IMR-90 (cell line): Measurements from ENCODE around the gene SLC27A4. TPM values are rescaled to one million over a fixed set of nuclear protein-coding genes. Genes with fewer than 3 reads are reported as not detected.
A peak's percentile ranks its signal among the peaks of the same experiment; 100 is the strongest.

Experiments used
- ATAC-seq: fragments of 200-7000 bp; cut with Tn5 transposase; 2 replicates; pipeline ENCODE4 v1.9.1; 2020; ENCODE audit warnings: low read depth, mild to moderate bottlenecking, moderate library complexity
- BruUV-seq: library from RNA; stranded (reverse); fragments of 400-500 nt; replicated peaks from 2 replicates; lab custom pipeline; 2021; lab: Mats Ljungman, UMichigan
- CTCF ChIA-PET: fragments of 300-600 bp; formaldehyde crosslinking; extraction: SDS; loops from one replicate; lab custom pipeline; 2021; ENCODE audit warnings: antibody characterized with exemption; lab: Yijun Ruan, JAX
- POLR2A ChIA-PET: fragments of 300-600 bp; sonication (Branson Sonifier 250); formaldehyde crosslinking; loops from one replicate; lab custom pipeline; 2022; ENCODE audit warnings: antibody characterized with exemption; ENCODE audit not compliant: unreplicated experiment; lab: Charles Lee
- DNase-seq: peaks from one replicate; pipeline ENCODE4 v3.0.0; 2013
- H2AFZ ChIP-seq: replicated peaks from 2 replicates; pipeline ENCODE3; 2013; ENCODE audit warnings: low read length, mild to moderate bottlenecking; ENCODE audit not compliant: poor library complexity
- H2AK5ac ChIP-seq: 2 replicates; pipeline ENCODE4 v1.6.1; 2013; ENCODE audit warnings: low read depth, low read length, inconsistent platforms
- H2AK9ac ChIP-seq: replicated peaks from 2 replicates; pipeline ENCODE3; 2013; ENCODE audit warnings: mild to moderate bottlenecking, low read depth, low read length, moderate library complexity; ENCODE audit not compliant: poor library complexity
- H2BK120ac ChIP-seq: 2 replicates; pipeline ENCODE4 v1.6.1; 2013; ENCODE audit warnings: low read depth, low read length, inconsistent platforms
- H2BK15ac ChIP-seq: 3 replicates; pipeline ENCODE4 v1.6.1; 2013; ENCODE audit warnings: low read depth, low read length, inconsistent platforms
- H2BK20ac ChIP-seq: 2 replicates; pipeline ENCODE4 v1.6.1; 2013; ENCODE audit warnings: low read depth, mild to moderate bottlenecking, inconsistent platforms, low read length, moderate library complexity
- H2BK5ac ChIP-seq: 2 replicates; pipeline ENCODE4 v1.6.1; 2013; ENCODE audit warnings: mild to moderate bottlenecking, low read depth, low read length, inconsistent platforms; ENCODE audit not compliant: poor library complexity, severe bottlenecking
- H3K14ac ChIP-seq: replicated peaks from 2 replicates; pipeline ENCODE4 v1.6.1; 2013; ENCODE audit warnings: low read depth, low read length, inconsistent platforms
- H3K18ac ChIP-seq: 2 replicates; pipeline ENCODE4 v1.6.1; 2013; ENCODE audit warnings: low read depth, low read length, control low read depth
- H3K23ac ChIP-seq: 2 replicates; pipeline ENCODE4 v1.6.1; 2013; ENCODE audit warnings: low read depth, low read length, inconsistent platforms
- H3K27ac ChIP-seq: 2 replicates; pipeline ENCODE4 v1.5.1; 2013; ENCODE audit warnings: mild to moderate bottlenecking, control low read depth, low read length; ENCODE audit not compliant: insufficient read depth
- H3K27me3 ChIP-seq: 2 replicates; pipeline ENCODE4 v1.6.1; 2013; ENCODE audit warnings: low read length; ENCODE audit not compliant: control insufficient read depth, insufficient read depth
- H3K36me3 ChIP-seq: 2 replicates; pipeline ENCODE4 v1.6.1; 2013; ENCODE audit warnings: low read length, mixed read lengths; ENCODE audit not compliant: control insufficient read depth, insufficient read depth
- H3K4ac ChIP-seq: 2 replicates; pipeline ENCODE4 v1.6.1; 2013; ENCODE audit warnings: low read depth, low read length, inconsistent platforms
- H3K4me1 ChIP-seq: 2 replicates; pipeline ENCODE4 v1.6.1; 2013; ENCODE audit warnings: low read length, mixed read lengths; ENCODE audit not compliant: control insufficient read depth, insufficient read depth
- H3K4me2 ChIP-seq: 2 replicates; pipeline ENCODE4 v1.6.1; 2013; ENCODE audit warnings: low read depth, mild to moderate bottlenecking, control low read depth, low read length, moderate library complexity
- H3K4me3 ChIP-seq: 2 replicates; pipeline ENCODE4 v1.5.1; 2013; ENCODE audit warnings: low read depth, mild to moderate bottlenecking, control low read depth, low read length, moderate library complexity; ENCODE audit not compliant: insufficient read depth
- H3K56ac ChIP-seq: 2 replicates; pipeline ENCODE4 v1.6.1; 2013; ENCODE audit warnings: low read length, inconsistent platforms; ENCODE audit not compliant: insufficient read depth; ENCODE audit errors: extremely low read depth
- H3K79me1 ChIP-seq, 2 experiments: 2 replicates each; pipeline ENCODE4 v1.6.1; 2013; ENCODE audit warnings: low read length in 2 of 2, inconsistent platforms in 1 of 2, low read depth in 1 of 2
- H3K9ac ChIP-seq: 2 replicates; pipeline ENCODE4 v1.6.1; 2013; ENCODE audit warnings: low read depth, low read length, control low read depth
- H3K9me1 ChIP-seq: 2 replicates; pipeline ENCODE4 v1.6.1; 2013; ENCODE audit warnings: low read length, inconsistent platforms; ENCODE audit not compliant: insufficient read depth
- H3K9me3 ChIP-seq: 2 replicates; pipeline ENCODE4 v1.6.1; 2013; ENCODE audit warnings: low read length; ENCODE audit not compliant: control insufficient read depth, insufficient read depth
- H4K20me1 ChIP-seq: 2 replicates; pipeline ENCODE4 v1.6.1; 2013; ENCODE audit warnings: low read length, inconsistent platforms; ENCODE audit not compliant: insufficient read depth
- H4K5ac ChIP-seq: 2 replicates; pipeline ENCODE4 v1.6.1; 2013; ENCODE audit warnings: mild to moderate bottlenecking, low read depth, low read length, control low read depth
- H4K8ac ChIP-seq, 2 experiments: 2 replicates each; pipeline ENCODE4 v1.6.1; 2013; ENCODE audit warnings: low read depth in 2 of 2, low read length in 2 of 2, control low read depth in 1 of 2, inconsistent platforms in 1 of 2
- H4K91ac ChIP-seq: 2 replicates; pipeline ENCODE4 v1.6.1; 2013; ENCODE audit warnings: low read depth, low read length, inconsistent platforms; ENCODE audit not compliant: insufficient read depth
- BHLHE40 ChIP-seq: fragments of 150-350 bp; IDR thresholded peaks from 2 replicates; pipeline ENCODE4 v1.6.1; 2016; ENCODE audit warnings: mild to moderate bottlenecking, low read depth, low read length
- CEBPB ChIP-seq: IDR thresholded peaks from 2 replicates; pipeline ENCODE4 v1.6.1; 2012; ENCODE audit warnings: low read depth, low read length, improper control_type of control experiment
- CHD1 ChIP-seq: IDR thresholded peaks from 2 replicates; pipeline ENCODE4 v1.6.1; 2012; ENCODE audit warnings: low read depth, low read length, improper control_type of control experiment
- FOS ChIP-seq: fragments of 150-350 bp; IDR thresholded peaks from 2 replicates; pipeline ENCODE4 v1.6.1; 2016; ENCODE audit warnings: low read depth, low read length
- MAFK ChIP-seq: IDR thresholded peaks from 2 replicates; pipeline ENCODE4 v1.6.1; 2012; ENCODE audit warnings: low read depth, low read length, improper control_type of control experiment
- MAZ ChIP-seq: IDR thresholded peaks from 2 replicates; pipeline ENCODE4 v1.6.1; 2012; ENCODE audit warnings: low read depth, mild to moderate bottlenecking, low read length, improper control_type of control experiment, moderate library complexity, borderline replicate concordance
- MXI1 ChIP-seq: IDR thresholded peaks from 2 replicates; pipeline ENCODE4 v1.6.1; 2012; ENCODE audit warnings: low read depth, mild to moderate bottlenecking, low read length, moderate library complexity, borderline replicate concordance
- NFE2L2 ChIP-seq: fragments of 150-350 bp; IDR thresholded peaks from 2 replicates; pipeline ENCODE4 v1.6.1; 2016; ENCODE audit warnings: low read depth, mild to moderate bottlenecking, low read length
- POLR2A ChIP-seq: IDR thresholded peaks from 2 replicates; pipeline ENCODE4 v1.6.1; 2012; ENCODE audit warnings: mild to moderate bottlenecking, low read depth, low read length
- RAD21 ChIP-seq: IDR thresholded peaks from 2 replicates; pipeline ENCODE4 v1.6.1; 2012; ENCODE audit warnings: low read length, improper control_type of control experiment
- RCOR1 ChIP-seq: IDR thresholded peaks from 2 replicates; pipeline ENCODE4 v1.6.1; 2012; ENCODE audit warnings: mild to moderate bottlenecking, low read length, improper control_type of control experiment; ENCODE audit not compliant: insufficient replicate concordance
- RFX5 ChIP-seq: IDR thresholded peaks from 2 replicates; pipeline ENCODE4 v1.8.0; 2012; ENCODE audit warnings: low read depth, mild to moderate bottlenecking, low read length, moderate library complexity
- SMC3 ChIP-seq: fragments of 150-350 bp; IDR thresholded peaks from 2 replicates; pipeline ENCODE4 v1.6.1; 2016; ENCODE audit warnings: low read depth, mild to moderate bottlenecking, antibody characterized with exemption, low read length, moderate library complexity
- WGBS, 2 experiments: methylation state at CpG; one replicate each; pipeline versions ENCODE4 v1.1.5 to v1.1.7; 2013; ENCODE audit warnings: missing lambda C conversion rate in 2 of 2; ENCODE audit not compliant: insufficient read length in 1 of 2; ENCODE audit errors: extremely low coverage in 2 of 2; 5-methylcytosine and 5-hydroxymethylcytosine counted together
- dilution Hi-C: fragments of 300-500 bp; cut with HindIII; formaldehyde crosslinking; loops from one replicate; pipeline ENCODE4 v1.14.3; 2018; ENCODE audit warnings: low sequenced_read_pairs; ENCODE audit not compliant: unreplicated experiment
- in situ Hi-C: fragments of 300-500 bp; cut with MboI; formaldehyde crosslinking; loops from 3 replicates; pipeline ENCODE4 v1.14.3; 2019; ENCODE audit warnings: low sequenced_read_pairs, inconsistent platforms, mixed read lengths
- intact Hi-C: fragments of 100-400 bp; cut with micrococcal nuclease; formaldehyde crosslinking; loops from 2 replicates; pipeline ENCODE4 v1.10.0; 2022
- polyA plus RNA-seq, 3 experiments: library from polyadenylated mRNA; depleted of rRNA; stranded (reverse); fragments of >200 nt; gene quantifications; 2 replicates each; pipeline ENCODE4 v1.2.3, GENCODE V29; 2012; ENCODE audit warnings: low replicate concordance in 1 of 3
- total RNA-seq: library from RNA; depleted of rRNA; stranded (reverse); fragments of >200 nt; gene quantifications from 2 replicates; pipeline ENCODE4 v1.2.3, GENCODE V29; 2012
- TF ChIP-seq, protein P1 (sequence below): fragments of 150-350 bp; IDR thresholded peaks from 2 replicates; pipeline ENCODE4 v1.6.1; 2017; ENCODE audit warnings: mild to moderate bottlenecking, antibody characterized with exemption, low read length, low read depth
- TF ChIP-seq, protein P2 (sequence below): fragments of 150-350 bp; IDR thresholded peaks from 2 replicates; pipeline ENCODE4 v1.6.1; 2016; ENCODE audit warnings: low read depth, mild to moderate bottlenecking, low read length, moderate library complexity, borderline replicate concordance
- TF ChIP-seq, protein P3 (sequence below): conservative IDR thresholded peaks from 2 replicates; pipeline ENCODE4 v1.5.1; 2012; ENCODE audit warnings: mild to moderate bottlenecking, low read depth, low read length, improper control_type of control experiment

The SLC27A4 gene
- total and polyA plus RNA-seq, 2 of the 4 experiments (the other 2 are of a cell fraction): 9.7 to 13.7 TPM

DNA sequence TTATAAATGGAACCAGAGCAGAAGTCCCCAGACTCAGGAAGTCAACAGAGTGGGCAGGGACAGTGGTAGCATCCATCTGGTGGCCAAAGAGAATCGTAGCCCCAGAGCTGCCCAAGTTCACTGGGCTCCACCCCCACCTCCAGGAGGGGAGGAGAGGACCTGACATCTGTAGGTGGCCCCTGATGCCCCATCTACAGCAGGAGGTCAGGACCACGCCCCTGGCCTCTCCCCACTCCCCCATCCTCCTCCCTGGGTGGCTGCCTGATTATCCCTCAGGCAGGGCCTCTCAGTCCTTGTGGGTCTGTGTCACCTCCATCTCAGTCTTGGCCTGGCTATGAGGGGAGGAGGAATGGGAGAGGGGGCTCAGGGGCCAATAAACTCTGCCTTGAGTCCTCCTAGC is 20.5 kb downstream of the SLC27A4 start:
- Histone ChIP-seq H3K4me3 (no peak overlapping the region), H3K18ac (no peak overlapping the region), H2BK120ac (no peak overlapping the region), H3K14ac (no peak overlapping the region), H3K79me1 (no peaks in the 10 kb centered on the region; a peak in 1 of 4 replicates), H2BK15ac (no peak overlapping the region), H2AFZ (peak overlapping the region; percentile 96), H3K9ac (no peak overlapping the region), H3K27me3 (no peaks in the 10 kb centered on the region), H2BK5ac (no peak overlapping the region), H3K56ac (no peak overlapping the region), H4K5ac (no peak overlapping the region), H3K4me1 (peaks cover 10% of the 10 kb centered on the region; the same call in 1 of the 2 replicates), H2AK5ac (peak overlapping the region; percentile 24; the same call in 1 of the 2 replicates), H3K9me3 (no peaks in the 10 kb centered on the region), H3K9me1 (peaks cover 8% of the 10 kb centered on the region), H3K23ac (no peak overlapping the region), H3K4me2 (no peak overlapping the region), H2BK20ac (no peak overlapping the region), H3K4ac (no peak overlapping the region; the same call in 1 of the 2 replicates), H4K20me1 (no peaks in the 10 kb centered on the region), H3K27ac (no peak overlapping the region), H3K36me3 (peaks cover 7% of the 10 kb centered on the region), H4K8ac (no peak overlapping the region), H2AK9ac (peak overlapping the region; percentile 73), H4K91ac (no peak overlapping the region)
- BruUV-seq: no TSS peak
- ChIA-PET CTCF (interaction anchor here (0.5 to 1.2 kb wide), 2 partner anchors 20 to 22 kb away, joined by 3 read pairs; no protein-coding TSS in a partner anchor), POLR2A (no interaction called here)
- in situ Hi-C loops (no loop called here), intact Hi-C loops (no loop called here), dilution Hi-C loops (no loop called here)
- ATAC-seq: no peak
- WGBS, 2 experiments: no CpG with 5 or more reads among the region's 2 CpGs
- DNase-seq: no peak
- TF ChIP-seq, protein P1, sequence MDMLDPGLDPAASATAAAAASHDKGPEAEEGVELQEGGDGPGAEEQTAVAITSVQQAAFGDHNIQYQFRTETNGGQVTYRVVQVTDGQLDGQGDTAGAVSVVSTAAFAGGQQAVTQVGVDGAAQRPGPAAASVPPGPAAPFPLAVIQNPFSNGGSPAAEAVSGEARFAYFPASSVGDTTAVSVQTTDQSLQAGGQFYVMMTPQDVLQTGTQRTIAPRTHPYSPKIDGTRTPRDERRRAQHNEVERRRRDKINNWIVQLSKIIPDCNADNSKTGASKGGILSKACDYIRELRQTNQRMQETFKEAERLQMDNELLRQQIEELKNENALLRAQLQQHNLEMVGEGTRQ: no peak
- TF ChIP-seq FOS (no peak), SMC3 (no peak), MXI1 (no peak), RFX5 (no peak), RAD21 (no peak), POLR2A (no peak), MAFK (no peak), BHLHE40 (no peak), CEBPB (no peak), CHD1 (no peak), MAZ (no peak), RCOR1 (no peak), NFE2L2 (no peak)
- TF ChIP-seq, protein P2, sequence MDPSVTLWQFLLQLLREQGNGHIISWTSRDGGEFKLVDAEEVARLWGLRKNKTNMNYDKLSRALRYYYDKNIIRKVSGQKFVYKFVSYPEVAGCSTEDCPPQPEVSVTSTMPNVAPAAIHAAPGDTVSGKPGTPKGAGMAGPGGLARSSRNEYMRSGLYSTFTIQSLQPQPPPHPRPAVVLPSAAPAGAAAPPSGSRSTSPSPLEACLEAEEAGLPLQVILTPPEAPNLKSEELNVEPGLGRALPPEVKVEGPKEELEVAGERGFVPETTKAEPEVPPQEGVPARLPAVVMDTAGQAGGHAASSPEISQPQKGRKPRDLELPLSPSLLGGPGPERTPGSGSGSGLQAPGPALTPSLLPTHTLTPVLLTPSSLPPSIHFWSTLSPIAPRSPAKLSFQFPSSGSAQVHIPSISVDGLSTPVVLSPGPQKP: no peak
- TF ChIP-seq, protein P3, sequence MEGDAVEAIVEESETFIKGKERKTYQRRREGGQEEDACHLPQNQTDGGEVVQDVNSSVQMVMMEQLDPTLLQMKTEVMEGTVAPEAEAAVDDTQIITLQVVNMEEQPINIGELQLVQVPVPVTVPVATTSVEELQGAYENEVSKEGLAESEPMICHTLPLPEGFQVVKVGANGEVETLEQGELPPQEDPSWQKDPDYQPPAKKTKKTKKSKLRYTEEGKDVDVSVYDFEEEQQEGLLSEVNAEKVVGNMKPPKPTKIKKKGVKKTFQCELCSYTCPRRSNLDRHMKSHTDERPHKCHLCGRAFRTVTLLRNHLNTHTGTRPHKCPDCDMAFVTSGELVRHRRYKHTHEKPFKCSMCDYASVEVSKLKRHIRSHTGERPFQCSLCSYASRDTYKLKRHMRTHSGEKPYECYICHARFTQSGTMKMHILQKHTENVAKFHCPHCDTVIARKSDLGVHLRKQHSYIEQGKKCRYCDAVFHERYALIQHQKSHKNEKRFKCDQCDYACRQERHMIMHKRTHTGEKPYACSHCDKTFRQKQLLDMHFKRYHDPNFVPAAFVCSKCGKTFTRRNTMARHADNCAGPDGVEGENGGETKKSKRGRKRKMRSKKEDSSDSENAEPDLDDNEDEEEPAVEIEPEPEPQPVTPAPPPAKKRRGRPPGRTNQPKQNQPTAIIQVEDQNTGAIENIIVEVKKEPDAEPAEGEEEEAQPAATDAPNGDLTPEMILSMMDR: no peak
